Ovary (tissue), 3 donors: ENCODE data around the gene GPX4.

ENCODE experiments used
- CTCF ChIP-seq, 3 donors: fragments of 450-650 bp in 2 of 3; fragments of 200-600 bp in 1 of 3; IDR thresholded peaks; one replicate each; pipeline versions ENCODE4 v1.5.1 to v1.8.0; 2016 to 2022; ENCODE audit warnings: antibody characterized with exemption in 3 of 3, mild to moderate bottlenecking in 1 of 3
- EP300 ChIP-seq: sonication (generic); formaldehyde crosslinking; IDR thresholded peaks from one replicate; pipeline ENCODE4 v1.6.1; 2017; ENCODE audit warnings: antibody characterized with exemption
- POLR2A ChIP-seq: fragments of 450-650 bp; IDR thresholded peaks from one replicate; pipeline ENCODE4 v1.6.1; 2017; ENCODE audit warnings: antibody characterized with exemption, mild to moderate bottlenecking, moderate library complexity
- donor health status: DM: no; HTN: no; CAD: no.

DNA sequence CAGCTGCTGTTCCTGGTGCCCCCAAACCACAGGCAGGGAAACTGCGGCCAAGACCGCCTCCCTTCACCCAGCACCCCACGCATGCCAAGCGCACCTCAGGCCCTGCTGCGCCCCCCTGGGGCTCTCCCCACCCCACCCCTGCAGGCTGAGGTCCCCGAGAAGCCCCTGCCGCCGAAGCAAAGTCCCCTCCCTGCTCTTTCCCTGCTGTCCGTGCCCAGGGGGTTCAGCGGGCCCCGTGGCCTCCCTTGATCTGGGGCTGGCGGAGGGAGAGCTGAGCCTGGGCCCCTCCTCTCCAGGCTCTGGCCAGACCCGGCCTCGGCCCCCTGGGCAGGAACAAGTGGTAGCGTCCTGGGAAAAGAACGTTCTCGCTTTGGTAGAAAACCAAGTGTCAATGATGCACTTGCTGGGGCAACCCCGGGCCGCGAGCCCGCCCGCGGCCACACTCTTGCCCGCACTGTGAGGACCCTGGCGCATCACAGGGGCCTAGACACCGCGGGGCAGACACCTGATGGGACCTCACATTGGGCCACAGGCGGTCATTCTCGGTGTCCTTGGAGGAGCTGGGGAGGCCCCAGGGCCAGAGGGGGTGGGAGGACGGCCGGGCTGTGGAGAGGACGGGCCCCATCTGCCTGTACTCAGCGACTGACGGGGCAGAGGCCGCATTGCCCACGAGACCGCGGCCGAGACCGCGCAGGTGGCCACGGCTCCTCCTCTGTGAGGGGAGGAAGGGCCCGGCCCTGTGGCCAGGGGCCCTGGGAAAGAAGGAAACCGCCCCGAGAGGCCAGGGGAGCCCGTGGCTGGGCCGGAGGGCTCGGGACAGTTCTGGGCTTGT is 29.0 kb downstream of the GPX4 start:
- no peak for TF ChIP-seq CTCF (IDR thresholded peaks at IDR 0.05)
- no peak for TF ChIP-seq EP300
- TF ChIP-seq POLR2A = no peak
